Measurements from ENCODE around the gene CSTPP1.

GRCh38 chr11:47132981-47133380 is 196.4 kb downstream of the CSTPP1 start:
- TF ChIP-seq CTCF (conservative IDR thresholded peaks at IDR 0.05) (no peak), EZH2 (IDR thresholded peaks at IDR 0.05; ENCODE audit: low read depth) (no peak)
